PFSK-1 (cell line): ENCODE data around the gene MC2R.

ENCODE experiments used
- FOXP2 ChIP-seq: optimal IDR thresholded peaks from 2 replicates; pipeline ENCODE3; 2011; ENCODE audit warnings: borderline replicate concordance, control low read depth, inconsistent platforms; ENCODE audit not compliant: insufficient read depth; ENCODE audit errors: extremely low read length, extremely low read depth
- POLR2AphosphoS5 ChIP-seq: IDR thresholded peaks from 2 replicates; pipeline ENCODE4 v1.6.1; 2012; ENCODE audit warnings: low read depth, mild to moderate bottlenecking, control low read depth, low read length, moderate library complexity
- SIN3A ChIP-seq: IDR thresholded peaks from 2 replicates; pipeline ENCODE4 v1.6.1; 2012; ENCODE audit warnings: mild to moderate bottlenecking, low read length, moderate library complexity, borderline replicate concordance; ENCODE audit not compliant: insufficient read depth
- TAF1 ChIP-seq: IDR thresholded peaks from 2 replicates; pipeline ENCODE4 v1.6.1; 2012; ENCODE audit warnings: low read length, control low read depth, borderline replicate concordance; ENCODE audit not compliant: insufficient read depth
- TF ChIP-seq, protein P1 (sequence below), 2 experiments: IDR thresholded peaks; 2 replicates each; pipeline versions ENCODE4 v1.6.1 to v1.8.0; 2011 to 2012; ENCODE audit warnings: low read depth in 2 of 2, low read length in 2 of 2, control low read depth in 1 of 2, inconsistent platforms in 1 of 2, mild to moderate bottlenecking in 1 of 2, moderate library complexity in 1 of 2; ENCODE audit not compliant: insufficient read depth in 1 of 2

Gene MC2R

DNA sequence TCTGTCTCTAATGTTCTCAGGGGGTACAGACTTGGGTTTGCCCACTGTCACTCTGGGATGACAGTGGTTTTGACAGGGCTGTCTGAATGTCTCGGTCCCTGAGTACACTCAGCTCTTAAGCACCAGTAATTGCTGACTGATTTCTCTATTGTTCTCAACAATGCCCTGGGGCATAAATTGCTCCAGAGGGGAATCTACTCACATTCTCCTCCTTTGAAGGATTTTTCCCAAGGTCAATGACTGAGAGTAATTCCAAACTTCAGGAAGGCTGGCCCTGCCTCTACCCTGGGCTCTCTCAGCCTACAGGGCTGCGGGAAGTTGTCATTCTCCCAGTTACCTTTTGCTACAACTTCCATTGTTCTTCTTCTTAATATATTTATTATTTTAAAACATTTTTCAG lies 36.5 kb downstream of the MC2R start:
- TF ChIP-seq POLR2AphosphoS5, result no peak
- TF ChIP-seq TAF1, result no peak
- no peak for TF ChIP-seq SIN3A
- TF ChIP-seq, protein P1, sequence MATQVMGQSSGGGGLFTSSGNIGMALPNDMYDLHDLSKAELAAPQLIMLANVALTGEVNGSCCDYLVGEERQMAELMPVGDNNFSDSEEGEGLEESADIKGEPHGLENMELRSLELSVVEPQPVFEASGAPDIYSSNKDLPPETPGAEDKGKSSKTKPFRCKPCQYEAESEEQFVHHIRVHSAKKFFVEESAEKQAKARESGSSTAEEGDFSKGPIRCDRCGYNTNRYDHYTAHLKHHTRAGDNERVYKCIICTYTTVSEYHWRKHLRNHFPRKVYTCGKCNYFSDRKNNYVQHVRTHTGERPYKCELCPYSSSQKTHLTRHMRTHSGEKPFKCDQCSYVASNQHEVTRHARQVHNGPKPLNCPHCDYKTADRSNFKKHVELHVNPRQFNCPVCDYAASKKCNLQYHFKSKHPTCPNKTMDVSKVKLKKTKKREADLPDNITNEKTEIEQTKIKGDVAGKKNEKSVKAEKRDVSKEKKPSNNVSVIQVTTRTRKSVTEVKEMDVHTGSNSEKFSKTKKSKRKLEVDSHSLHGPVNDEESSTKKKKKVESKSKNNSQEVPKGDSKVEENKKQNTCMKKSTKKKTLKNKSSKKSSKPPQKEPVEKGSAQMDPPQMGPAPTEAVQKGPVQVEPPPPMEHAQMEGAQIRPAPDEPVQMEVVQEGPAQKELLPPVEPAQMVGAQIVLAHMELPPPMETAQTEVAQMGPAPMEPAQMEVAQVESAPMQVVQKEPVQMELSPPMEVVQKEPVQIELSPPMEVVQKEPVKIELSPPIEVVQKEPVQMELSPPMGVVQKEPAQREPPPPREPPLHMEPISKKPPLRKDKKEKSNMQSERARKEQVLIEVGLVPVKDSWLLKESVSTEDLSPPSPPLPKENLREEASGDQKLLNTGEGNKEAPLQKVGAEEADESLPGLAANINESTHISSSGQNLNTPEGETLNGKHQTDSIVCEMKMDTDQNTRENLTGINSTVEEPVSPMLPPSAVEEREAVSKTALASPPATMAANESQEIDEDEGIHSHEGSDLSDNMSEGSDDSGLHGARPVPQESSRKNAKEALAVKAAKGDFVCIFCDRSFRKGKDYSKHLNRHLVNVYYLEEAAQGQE (IDR thresholded peaks at IDR 0.05; ENCODE audit: insufficient read depth in 1 of 2, low read depth in 2 of 2, low read length in 2 of 2), result no peak
- no peak for TF ChIP-seq FOXP2

DNA sequence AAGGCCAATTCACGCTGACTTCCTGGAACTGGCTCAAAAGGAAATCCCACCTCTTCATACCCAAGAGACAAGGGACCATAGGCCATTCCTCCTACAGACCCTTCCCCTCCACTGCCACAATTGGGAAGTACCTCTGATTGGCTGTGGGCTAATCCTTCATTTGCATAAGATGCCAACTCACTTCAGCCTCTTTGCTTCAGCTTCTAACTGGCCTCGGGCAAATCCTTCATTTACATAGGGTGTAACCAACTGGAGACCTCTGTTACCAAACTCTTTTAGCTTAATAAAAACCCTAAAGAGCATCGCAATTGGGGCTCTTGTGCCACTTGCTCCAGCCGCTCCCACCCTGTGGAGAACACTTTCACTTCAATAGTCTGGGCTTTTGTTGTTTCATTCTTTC lies 38.2 kb downstream of the MC2R start:
- TF ChIP-seq TAF1 (no peak), SIN3A (no peak), POLR2AphosphoS5 (no peak), FOXP2 (no peak)
- TF ChIP-seq, protein P1 (IDR thresholded peaks at IDR 0.05; ENCODE audit: insufficient read depth in 1 of 2, low read depth in 2 of 2, low read length in 2 of 2), result no peak

DNA sequence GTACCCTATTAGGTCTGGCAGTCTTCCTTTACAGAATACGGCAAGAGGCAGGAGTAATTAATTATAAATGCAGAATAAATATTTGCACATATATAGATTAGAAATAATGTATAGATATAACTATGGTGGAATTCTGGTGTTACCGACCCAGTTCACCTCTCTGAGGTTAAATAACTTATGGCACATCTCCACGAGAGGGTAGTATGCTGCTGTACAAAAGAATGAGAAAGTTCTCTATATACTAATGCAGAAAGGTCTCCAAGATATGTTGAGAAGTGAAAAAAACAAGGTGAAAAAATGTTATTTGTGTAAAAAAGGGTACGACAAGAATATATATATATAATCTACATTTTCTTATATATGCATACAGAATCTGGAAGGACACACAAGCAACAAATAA lies 40.8 kb downstream of the MC2R start:
- TF ChIP-seq FOXP2 (no peak), POLR2AphosphoS5 (no peak), SIN3A (no peak), TAF1 (no peak)
- TF ChIP-seq, protein P1 (IDR thresholded peaks at IDR 0.05; ENCODE audit: insufficient read depth in 1 of 2, low read depth in 2 of 2, low read length in 2 of 2), result no peak

DNA sequence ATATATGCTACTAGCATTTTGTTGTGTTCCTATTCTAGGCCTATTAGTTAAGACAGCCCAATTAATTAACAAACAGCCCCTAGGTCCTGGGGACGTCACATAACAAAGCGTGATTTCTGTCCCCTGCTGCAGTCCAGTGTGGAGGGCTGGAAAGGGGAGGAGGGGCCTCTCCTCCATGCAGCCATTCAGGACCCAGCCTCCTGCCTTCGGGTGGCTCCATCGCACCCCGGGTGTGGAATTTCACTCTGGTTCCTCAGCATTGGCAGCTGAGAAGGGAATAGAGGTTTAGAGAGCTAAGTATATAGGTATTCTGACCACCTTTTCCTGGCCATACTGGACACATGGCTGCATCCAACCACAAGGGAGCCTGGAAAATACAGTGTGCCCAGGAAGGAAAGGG lies 42.4 kb downstream of the MC2R start:
- no peak for TF ChIP-seq POLR2AphosphoS5
- TF ChIP-seq, protein P1 (IDR thresholded peaks at IDR 0.05; ENCODE audit: insufficient read depth in 1 of 2, low read depth in 2 of 2, low read length in 2 of 2), result no peak
- no peak for TF ChIP-seq FOXP2
- TF ChIP-seq SIN3A, result no peak
- TF ChIP-seq TAF1, result no peak

DNA sequence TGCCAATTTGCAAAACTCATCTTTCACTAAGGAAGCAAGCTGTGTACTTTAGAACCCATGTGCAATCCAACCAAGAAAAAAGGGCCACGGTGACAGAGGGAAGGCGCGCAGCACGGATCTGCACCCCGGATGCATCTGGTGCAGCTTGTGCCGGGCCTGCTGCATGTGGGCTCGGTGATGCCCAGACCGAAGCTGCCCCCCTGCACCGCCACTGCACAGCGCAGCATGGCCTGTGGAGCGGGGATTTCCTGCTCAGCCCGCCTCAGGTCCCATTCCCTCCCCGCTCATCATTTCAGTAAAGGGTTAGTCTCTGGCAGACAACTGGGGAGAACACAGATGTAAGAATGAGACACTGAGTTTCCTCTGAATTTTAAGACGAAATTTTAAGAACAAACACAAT lies 43.0 kb downstream of the MC2R start:
- no peak for TF ChIP-seq SIN3A
- no peak for TF ChIP-seq FOXP2
- TF ChIP-seq, protein P1 (IDR thresholded peaks at IDR 0.05; ENCODE audit: insufficient read depth in 1 of 2, low read depth in 2 of 2, low read length in 2 of 2), result no peak
- no peak for TF ChIP-seq POLR2AphosphoS5
- TF ChIP-seq TAF1, result no peak
